ENCODE data around the gene GLB1L3.
"Not testable (repeated sequence)": the region's sequence is repeated elsewhere in the genome, so short reads cannot be mapped to it uniquely, and the experiment has no call there.

GLB1L3 gene

GRCh38 chr11:134313821-134314607 lies 37.8 kb downstream of the GLB1L3 start:
- no peak for DNase-seq (ENCODE audit: low spot score)
- no peak for FAIRE-seq

GRCh38 chr11:134317103-134317502 lies 40.9 kb downstream of the GLB1L3 start:
- FAIRE-seq (no peak), DNase-seq (ENCODE audit: low spot score) (no peak)

- FAIRE-seq; DNase-seq (ENCODE audit: low spot score): not testable (repeated sequence)
Measured at GRCh38 chr11:134321373-134321772, 45.2 kb downstream of the GLB1L3 start.

- FAIRE-seq (no peak), DNase-seq (ENCODE audit: low spot score) (no peak)
Measured at GRCh38 chr11:134322553-134322952, 46.4 kb downstream of the GLB1L3 start.

- no peak for FAIRE-seq
- DNase-seq (ENCODE audit: low spot score) = no peak
Measured at GRCh38 chr11:134328433-134328832, 52.3 kb downstream of the GLB1L3 start.

GRCh38 chr11:134330611-134331353 lies 54.6 kb downstream of the GLB1L3 start:
- no peak for DNase-seq (ENCODE audit: low spot score)
- FAIRE-seq = no peak

- DNase-seq (ENCODE audit: low spot score) = no peak
- FAIRE-seq = no peak
Measured at GRCh38 chr11:134331354-134332188, 55.4 kb downstream of the GLB1L3 start, which contains the start of gene GLB1L2. GLB1L2 (plus strand) TSS chr11:134331988; CDS start chr11:134332062, 74 bp downstream.

- FAIRE-seq = no peak
Measured at GRCh38 chr11:134332189-134332631, 56.0 kb downstream of the GLB1L3 start.

GRCh38 chr11:134332782-134333181 lies 56.6 kb downstream of the GLB1L3 start:
- no peak for FAIRE-seq
- DNase-seq (ENCODE audit: low spot score) = no peak

More at GRCh38 chr11:134332189-134332631, 56.0 kb downstream of the GLB1L3 start:
- DNase-seq (ENCODE audit: low spot score) = no peak

GRCh38 chr11:134333312-134333711 lies 57.1 kb downstream of the GLB1L3 start:
- FAIRE-seq (no peak), DNase-seq (ENCODE audit: low spot score) (no peak)

- DNase-seq (ENCODE audit: low spot score) = no peak
- no peak for FAIRE-seq
Measured at GRCh38 chr11:134333946-134334345, 57.8 kb downstream of the GLB1L3 start.

GRCh38 chr11:134334796-134335571 lies 58.8 kb downstream of the GLB1L3 start:
- DNase-seq (ENCODE audit: low spot score) = no peak
- FAIRE-seq = no peak

GRCh38 chr11:134337051-134337450 lies 60.9 kb downstream of the GLB1L3 start:
- no peak for FAIRE-seq
- DNase-seq (ENCODE audit: low spot score) = no peak

GRCh38 chr11:134338068-134338467 lies 61.9 kb downstream of the GLB1L3 start:
- DNase-seq (ENCODE audit: low spot score) (no peak), FAIRE-seq (no peak)

- DNase-seq (ENCODE audit: low spot score) (no peak), FAIRE-seq (no peak)
Measured at GRCh38 chr11:134338654-134339053, 62.5 kb downstream of the GLB1L3 start.

GRCh38 chr11:134339756-134340155 lies 63.6 kb downstream of the GLB1L3 start:
- FAIRE-seq (no peak), DNase-seq (ENCODE audit: low spot score) (no peak)

- no peak for DNase-seq (ENCODE audit: low spot score)
Measured at GRCh38 chr11:134340354-134340964, 64.3 kb downstream of the GLB1L3 start.

GRCh38 chr11:134341805-134342571 lies 65.8 kb downstream of the GLB1L3 start:
- no peak for DNase-seq (ENCODE audit: low spot score)
- no peak for FAIRE-seq

More at GRCh38 chr11:134340354-134340964, 64.3 kb downstream of the GLB1L3 start:
- no peak for FAIRE-seq

- no peak for DNase-seq (ENCODE audit: low spot score)
- FAIRE-seq = no peak
Measured at GRCh38 chr11:134342572-134343340, 66.6 kb downstream of the GLB1L3 start.
